Measurements from ENCODE around the gene KANK2. TPM values are rescaled to one million over a fixed set of nuclear protein-coding genes. Genes with fewer than 3 reads are reported as not detected.

KANK2 gene
- total RNA-seq, 6 experiments from 2014 or later = 36.3 to 65.4 (median 50.4) TPM

- H3K4me1 ChIP-seq = peaks cover 0 to 29% (median 9%) of the 10 kb centered on the region in 4 donors
- peak overlapping the region in 2 of 3 donors; percentile 72 to 85 for H3K27ac ChIP-seq
- H3K27me3 ChIP-seq = no peaks in the 10 kb centered on the region
- TF ChIP-seq POLR2A (IDR thresholded peaks at IDR 0.05) = no peak
- TF ChIP-seq, protein P1, sequence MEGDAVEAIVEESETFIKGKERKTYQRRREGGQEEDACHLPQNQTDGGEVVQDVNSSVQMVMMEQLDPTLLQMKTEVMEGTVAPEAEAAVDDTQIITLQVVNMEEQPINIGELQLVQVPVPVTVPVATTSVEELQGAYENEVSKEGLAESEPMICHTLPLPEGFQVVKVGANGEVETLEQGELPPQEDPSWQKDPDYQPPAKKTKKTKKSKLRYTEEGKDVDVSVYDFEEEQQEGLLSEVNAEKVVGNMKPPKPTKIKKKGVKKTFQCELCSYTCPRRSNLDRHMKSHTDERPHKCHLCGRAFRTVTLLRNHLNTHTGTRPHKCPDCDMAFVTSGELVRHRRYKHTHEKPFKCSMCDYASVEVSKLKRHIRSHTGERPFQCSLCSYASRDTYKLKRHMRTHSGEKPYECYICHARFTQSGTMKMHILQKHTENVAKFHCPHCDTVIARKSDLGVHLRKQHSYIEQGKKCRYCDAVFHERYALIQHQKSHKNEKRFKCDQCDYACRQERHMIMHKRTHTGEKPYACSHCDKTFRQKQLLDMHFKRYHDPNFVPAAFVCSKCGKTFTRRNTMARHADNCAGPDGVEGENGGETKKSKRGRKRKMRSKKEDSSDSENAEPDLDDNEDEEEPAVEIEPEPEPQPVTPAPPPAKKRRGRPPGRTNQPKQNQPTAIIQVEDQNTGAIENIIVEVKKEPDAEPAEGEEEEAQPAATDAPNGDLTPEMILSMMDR (IDR thresholded peaks at IDR 0.05) = no peak
- DNase-seq (no peak), ATAC-seq (peak in 1 of 4 donors; percentile 3)
- H3K9me3 ChIP-seq = no peaks in the 10 kb centered on the region
- H3K4me3 ChIP-seq = no peak overlapping the region
- H3K36me3 ChIP-seq = peaks cover 0 to under 1% (median 0%) of the 10 kb centered on the region in 4 donors
- 27% methylated on average over 6 of the region's 7 CpGs for WGBS (ENCODE audit: insufficient coverage, low coverage, low lambda C conversion rate, missing lambda C conversion rate)
- intact Hi-C loops (cut with DNase I) = no loop called here
Observed at GRCh38 chr19:11198769-11199424, 1.6 kb upstream of the KANK2 start.

DNA sequence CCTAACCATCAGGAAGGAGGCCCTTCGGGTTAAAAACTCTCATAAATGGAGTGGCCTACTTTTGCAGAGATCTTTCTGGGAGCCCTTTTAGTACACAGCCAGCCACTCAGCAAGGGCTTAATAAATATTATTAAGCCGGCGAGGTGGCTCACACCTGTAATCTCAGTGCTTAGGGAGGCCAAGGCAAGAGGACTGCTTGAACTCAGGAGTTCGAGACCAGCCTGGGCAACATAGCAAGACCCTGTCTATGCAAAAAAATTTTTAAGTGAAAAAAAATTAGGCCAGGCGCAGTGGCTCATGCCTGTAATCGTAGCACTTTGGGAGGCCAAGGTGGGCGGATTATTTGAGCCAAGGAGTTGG lies 810 bp upstream of the KANK2 start:
- Histone ChIP-seq H3K27ac (peak overlapping the region; percentile 72 to 85 (median 72)), H3K9me3 (no peaks in the 10 kb centered on the region), H3K4me3 (peak overlapping the region in 2 of 3 donors; percentile 58 to 64), H3K36me3 (peaks cover 0 to 8% (median under 1%) of the 10 kb centered on the region in 4 donors), H3K4me1 (peaks cover 0 to 25% (median 8%) of the 10 kb centered on the region in 4 donors), H3K27me3 (no peaks in the 10 kb centered on the region)
- intact Hi-C loops (cut with DNase I) = no loop called here
- DNase-seq (no peak), ATAC-seq (no peak)
- TF ChIP-seq POLR2A (IDR thresholded peaks at IDR 0.05) = no peak
- TF ChIP-seq, protein P1 (IDR thresholded peaks at IDR 0.05) = no peak
- 46% methylated on average over 5 of the region's 7 CpGs for WGBS (ENCODE audit: insufficient coverage, low coverage, low lambda C conversion rate, missing lambda C conversion rate)

DNA sequence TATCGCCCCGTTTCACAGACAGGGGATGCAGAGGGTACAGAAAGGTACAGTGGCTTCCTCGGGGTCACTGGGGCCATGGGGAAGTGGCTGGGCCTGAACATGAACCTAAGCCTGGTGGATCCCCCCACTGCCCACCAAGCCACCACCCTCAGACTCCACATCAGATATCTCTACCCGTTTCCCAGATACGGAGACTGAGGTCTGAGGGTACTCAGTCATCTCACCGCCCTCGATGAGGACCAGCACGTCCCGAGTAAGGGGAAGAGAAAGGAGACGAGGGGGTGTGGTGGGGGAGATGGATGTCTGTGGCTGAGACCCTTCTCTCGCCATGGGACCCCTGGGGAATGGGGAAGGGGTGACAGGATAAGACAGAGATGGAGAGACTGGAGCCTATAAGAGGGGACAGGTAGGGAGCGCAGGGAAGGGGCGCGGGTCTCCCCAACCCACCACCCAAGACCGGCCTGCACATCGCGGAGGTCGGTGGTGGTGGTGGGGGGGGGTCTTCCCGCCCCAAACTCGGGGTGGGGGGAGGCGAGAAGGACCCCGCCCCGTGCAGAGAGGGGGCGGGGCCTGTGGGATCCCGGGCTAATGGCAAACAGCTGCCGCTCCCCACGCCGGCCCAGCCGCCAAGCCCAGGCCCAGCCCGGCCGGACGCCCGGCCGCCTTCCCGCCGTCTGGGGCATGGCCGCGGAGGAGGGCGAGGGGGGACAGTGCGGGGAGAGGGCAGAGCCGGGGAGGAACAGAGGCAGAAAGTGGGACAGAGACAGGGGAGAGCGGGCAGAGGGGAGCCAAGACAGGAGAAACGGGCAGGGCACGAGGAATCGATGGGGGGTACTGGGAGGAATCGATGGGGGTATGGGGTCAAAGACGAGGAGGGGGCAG lies 698 bp downstream of the KANK2 start:
- 6% methylated on average over 24 of the region's 47 CpGs for WGBS (ENCODE audit: insufficient coverage, low coverage, low lambda C conversion rate, missing lambda C conversion rate)
- peak; percentile 10 to 36 (median 22) for ATAC-seq
- Histone ChIP-seq H3K4me3 (peak overlapping the region; percentile 58 to 64 (median 62)), H3K27me3 (no peaks in the 10 kb centered on the region), H3K9me3 (no peaks in the 10 kb centered on the region), H3K36me3 (peaks cover 0 to 13% (median 2%) of the 10 kb centered on the region in 4 donors), H3K27ac (peak overlapping the region; percentile 72 to 85 (median 72)), H3K4me1 (peaks cover 0 to 25% (median 8%) of the 10 kb centered on the region in 4 donors)
- DNase-seq = peak in 1 of 3 donors; percentile 63
- intact Hi-C loops (cut with DNase I) = no loop called here
- TF ChIP-seq, protein P1 (IDR thresholded peaks at IDR 0.05) = no peak
- TF ChIP-seq POLR2A (IDR thresholded peaks at IDR 0.05) = no peak

- H3K4me1 ChIP-seq = peaks cover 0 to 27% (median 8%) of the 10 kb centered on the region in 4 donors
- peak overlapping the region in 2 of 3 donors; percentile 51 to 85 for H3K27ac ChIP-seq
- peak overlapping the region in 2 of 3 donors; percentile 16 to 64 for H3K4me3 ChIP-seq
- 68% methylated on average over 11 of the region's 12 CpGs for WGBS (ENCODE audit: insufficient coverage, low coverage, low lambda C conversion rate, missing lambda C conversion rate)
- DNase-seq (no peak), ATAC-seq (no peak)
- TF ChIP-seq, protein P1 (IDR thresholded peaks at IDR 0.05) = no peak
- no peak for TF ChIP-seq POLR2A (IDR thresholded peaks at IDR 0.05)
- no peaks in the 10 kb centered on the region for H3K27me3 ChIP-seq
- intact Hi-C loops (cut with DNase I) = no loop called here
- H3K36me3 ChIP-seq = peaks cover 0 to 13% (median 2%) of the 10 kb centered on the region in 4 donors
- no peaks in the 10 kb centered on the region for H3K9me3 ChIP-seq
Observed at GRCh38 chr19:11195681-11196080, 1.7 kb downstream of the KANK2 start.

Measured in right lobe of liver (tissue), 6 donors.